HUES48 (cell line): ENCODE data around the gene SAMD4A.

Source experiments
- H3K27ac ChIP-seq: one replicate; pipeline ENCODE4 v1.7.0; 2013; ENCODE audit warnings: low read depth, low read length, inconsistent platforms
- H3K27me3 ChIP-seq: 2 replicates; pipeline ENCODE4 v1.6.1; 2013; ENCODE audit warnings: mild to moderate bottlenecking, low read length; ENCODE audit not compliant: control insufficient read depth, insufficient read depth
- H3K36me3 ChIP-seq: 2 replicates; pipeline ENCODE4 v1.6.1; 2013; ENCODE audit warnings: low read length; ENCODE audit not compliant: control insufficient read depth, insufficient read depth
- H3K4me1 ChIP-seq: 2 replicates; pipeline ENCODE4 v1.6.1; 2013; ENCODE audit warnings: mild to moderate bottlenecking, low read length; ENCODE audit not compliant: control insufficient read depth, insufficient read depth
- H3K4me3 ChIP-seq: 2 replicates; pipeline ENCODE4 v1.5.1; 2013; ENCODE audit warnings: mild to moderate bottlenecking, low read depth, low read length
- H3K9ac ChIP-seq: 2 replicates; pipeline ENCODE4 v1.6.1; 2013; ENCODE audit warnings: mild to moderate bottlenecking, low read depth, low read length, moderate library complexity
- H3K9me3 ChIP-seq: 2 replicates; pipeline ENCODE4 v1.6.1; 2013; ENCODE audit warnings: low read length; ENCODE audit not compliant: control insufficient read depth, insufficient read depth

The SAMD4A gene

GRCh38 chr14:54660604-54661111, 93.7 kb downstream of the SAMD4A start:
- Histone ChIP-seq H3K4me3 (no peak overlapping the region), H3K9me3 (no peaks in the 10 kb centered on the region), H3K4me1 (no peaks in the 10 kb centered on the region; the same call in 1 of the 2 replicates), H3K36me3 (no peaks in the 10 kb centered on the region), H3K27ac (no peak overlapping the region), H3K9ac (no peak overlapping the region), H3K27me3 (no peaks in the 10 kb centered on the region)

GRCh38 chr14:54662491-54663133, 95.7 kb downstream of the SAMD4A start:
- no peak overlapping the region for H3K4me3 ChIP-seq
- no peak overlapping the region for H3K9ac ChIP-seq
- H3K9me3 ChIP-seq, result no peaks in the 10 kb centered on the region
- H3K27me3 ChIP-seq, result no peaks in the 10 kb centered on the region
- no peaks in the 10 kb centered on the region for H3K36me3 ChIP-seq
- no peaks in the 10 kb centered on the region; the same call in 1 of the 2 replicates for H3K4me1 ChIP-seq
- H3K27ac ChIP-seq, result no peak overlapping the region

GRCh38 chr14:54664961-54665360, 98.0 kb downstream of the SAMD4A start:
- no peak overlapping the region for H3K27ac ChIP-seq
- peaks cover 5% of the 10 kb centered on the region; the same call in 1 of the 2 replicates for H3K4me1 ChIP-seq
- H3K36me3 ChIP-seq, result no peaks in the 10 kb centered on the region
- H3K27me3 ChIP-seq, result no peaks in the 10 kb centered on the region
- no peak overlapping the region for H3K9ac ChIP-seq
- no peak overlapping the region for H3K4me3 ChIP-seq
- H3K9me3 ChIP-seq, result no peaks in the 10 kb centered on the region

GRCh38 chr14:54665946-54666345, 99.0 kb downstream of the SAMD4A start:
- no peaks in the 10 kb centered on the region for H3K9me3 ChIP-seq
- no peaks in the 10 kb centered on the region for H3K36me3 ChIP-seq
- H3K4me3 ChIP-seq, result no peak overlapping the region
- H3K9ac ChIP-seq, result no peak overlapping the region
- no peaks in the 10 kb centered on the region for H3K27me3 ChIP-seq
- H3K4me1 ChIP-seq, result peaks cover 12% of the 10 kb centered on the region; the same call in 1 of the 2 replicates
- no peak overlapping the region for H3K27ac ChIP-seq

- H3K9ac ChIP-seq, result no peak overlapping the region
- H3K27ac ChIP-seq, result no peak overlapping the region
- no peaks in the 10 kb centered on the region for H3K9me3 ChIP-seq
- no peak overlapping the region for H3K4me3 ChIP-seq
- no peaks in the 10 kb centered on the region for H3K27me3 ChIP-seq
- peaks cover 18% of the 10 kb centered on the region for H3K4me1 ChIP-seq
- no peaks in the 10 kb centered on the region for H3K36me3 ChIP-seq
Observed at GRCh38 chr14:54667026-54667744, 100.3 kb downstream of the SAMD4A start.

- Histone ChIP-seq H3K9me3 (no peaks in the 10 kb centered on the region), H3K4me3 (no peak overlapping the region), H3K27ac (no peak overlapping the region), H3K9ac (no peak overlapping the region), H3K4me1 (peaks cover 20% of the 10 kb centered on the region), H3K27me3 (no peaks in the 10 kb centered on the region), H3K36me3 (no peaks in the 10 kb centered on the region)
Observed at GRCh38 chr14:54667764-54668163, 100.8 kb downstream of the SAMD4A start.

- H3K27me3 ChIP-seq, result no peaks in the 10 kb centered on the region
- no peak overlapping the region for H3K4me3 ChIP-seq
- no peak overlapping the region for H3K27ac ChIP-seq
Observed at GRCh38 chr14:54669721-54670561, 103.0 kb downstream of the SAMD4A start.

GRCh38 chr14:54671537-54671936, 104.6 kb downstream of the SAMD4A start:
- H3K27me3 ChIP-seq, result no peaks in the 10 kb centered on the region
- H3K4me1 ChIP-seq, result peaks cover 50% of the 10 kb centered on the region
- no peak overlapping the region for H3K4me3 ChIP-seq
- H3K36me3 ChIP-seq, result no peaks in the 10 kb centered on the region
- peak overlapping the region; percentile 22 for H3K27ac ChIP-seq
- no peaks in the 10 kb centered on the region for H3K9me3 ChIP-seq
- H3K9ac ChIP-seq, result no peak overlapping the region

More at GRCh38 chr14:54669721-54670561, 103.0 kb downstream of the SAMD4A start:
- Histone ChIP-seq H3K9me3 (no peaks in the 10 kb centered on the region), H3K4me1 (peaks cover 38% of the 10 kb centered on the region), H3K9ac (no peak overlapping the region), H3K36me3 (no peaks in the 10 kb centered on the region)

- H3K27ac ChIP-seq, result no peak overlapping the region
- no peaks in the 10 kb centered on the region for H3K9me3 ChIP-seq
- H3K27me3 ChIP-seq, result no peaks in the 10 kb centered on the region
- no peak overlapping the region for H3K9ac ChIP-seq
- no peak overlapping the region for H3K4me3 ChIP-seq
- no peaks in the 10 kb centered on the region for H3K36me3 ChIP-seq
- peaks cover 57% of the 10 kb centered on the region for H3K4me1 ChIP-seq
Observed at GRCh38 chr14:54672181-54672580, 105.3 kb downstream of the SAMD4A start.

- Histone ChIP-seq H3K36me3 (no peaks in the 10 kb centered on the region), H3K4me1 (peaks cover 62% of the 10 kb centered on the region), H3K4me3 (no peak overlapping the region), H3K27ac (peak overlapping the region; percentile 33), H3K27me3 (no peaks in the 10 kb centered on the region), H3K9me3 (no peaks in the 10 kb centered on the region), H3K9ac (no peak overlapping the region)
Observed at GRCh38 chr14:54672688-54673087, 105.8 kb downstream of the SAMD4A start.
